CD14-positive monocyte (primary cell): Measurements from ENCODE around the gene WFDC2. TPM values are rescaled to one million over a fixed set of nuclear protein-coding genes. Genes with fewer than 3 reads are reported as not detected.

ENCODE experiments used
- DNase-seq, 3 donors: peaks; one replicate each; pipeline ENCODE4 v3.0.0-alpha.2; 2011 to 2022
- H2AFZ ChIP-seq: 2 replicates; pipeline ENCODE4 v1.6.0; 2012; ENCODE audit warnings: mild to moderate bottlenecking, low read depth, low read length, inconsistent platforms; ENCODE audit not compliant: insufficient read depth, poor library complexity, severe bottlenecking
- H3K27ac ChIP-seq, 2 donors: 1 replicate in 1 of 2; 2 replicates in 1 of 2; pipeline ENCODE4 v1.5.1; 2012 to 2013; ENCODE audit warnings: low read length in 2 of 2, control low read depth in 1 of 2, inconsistent platforms in 1 of 2, low read depth in 1 of 2, mild to moderate bottlenecking in 1 of 2
- H3K27me3 ChIP-seq, 2 donors: one replicate each; pipeline versions ENCODE4 v1.6.0 to v1.6.1; 2011 to 2013; ENCODE audit warnings: low read length in 2 of 2; ENCODE audit not compliant: control insufficient read depth in 2 of 2, insufficient read depth in 2 of 2
- H3K36me3 ChIP-seq, 2 donors: replicated peaks in 1 of 2; 1 replicate in 1 of 2; 2 replicates in 1 of 2; pipeline versions ENCODE4 v1.5.1 to v1.6.1; 2012 to 2013; ENCODE audit warnings: low read length in 2 of 2, control low read depth in 1 of 2, inconsistent platforms in 1 of 2, mild to moderate bottlenecking in 1 of 2; ENCODE audit not compliant: insufficient read depth in 2 of 2, control insufficient read depth in 1 of 2
- H3K4me1 ChIP-seq, 2 donors: 1 replicate in 1 of 2; 2 replicates in 1 of 2; pipeline versions ENCODE4 v1.5.1 to v1.6.1; 2012 to 2013; ENCODE audit warnings: low read length in 2 of 2, control low read depth in 1 of 2, inconsistent platforms in 1 of 2, mild to moderate bottlenecking in 1 of 2, moderate library complexity in 1 of 2; ENCODE audit not compliant: insufficient read depth in 2 of 2, control insufficient read depth in 1 of 2
- H3K4me2 ChIP-seq: replicated peaks from 2 replicates; pipeline ENCODE3; 2012; ENCODE audit warnings: low read length, moderate library complexity, mild to moderate bottlenecking; ENCODE audit not compliant: poor library complexity, severe bottlenecking; ENCODE audit errors: extremely low read depth
- H3K4me3 ChIP-seq, 3 experiments: fragments of 200-600 bp in 1 of 3; sonication (generic) in 1 of 3; replicated peaks in 1 of 3; 1 replicate in 2 of 3; 2 replicates in 1 of 3; pipeline ENCODE4 v1.5.1; 2011 to 2013; ENCODE audit warnings: low read length in 3 of 3, mild to moderate bottlenecking in 3 of 3, control low read depth in 2 of 3, low read depth in 2 of 3, inconsistent platforms in 1 of 3, moderate library complexity in 1 of 3
- H3K79me2 ChIP-seq: 2 replicates; pipeline ENCODE4 v1.6.0; 2012; ENCODE audit warnings: mild to moderate bottlenecking, control low read depth, inconsistent platforms, low read length, moderate library complexity; ENCODE audit not compliant: insufficient read depth
- H3K9ac ChIP-seq: 2 replicates; pipeline ENCODE4 v1.6.0; 2017; ENCODE audit warnings: low read length, mild to moderate bottlenecking; ENCODE audit not compliant: insufficient read depth, poor library complexity, severe bottlenecking
- H3K9me3 ChIP-seq, 2 donors: replicated peaks in 1 of 2; 1 replicate in 1 of 2; 2 replicates in 1 of 2; pipeline versions ENCODE4 v1.5.1 to v1.6.1; 2012 to 2013; ENCODE audit warnings: low read length in 2 of 2, control low read depth in 1 of 2; ENCODE audit not compliant: control insufficient read depth in 1 of 2, insufficient read depth in 1 of 2
- H4K20me1 ChIP-seq: 2 replicates; pipeline ENCODE4 v1.6.0; 2012; ENCODE audit warnings: mild to moderate bottlenecking, low read length, control low read depth, moderate library complexity; ENCODE audit not compliant: insufficient read depth
- H3K27ac Mint-ChIP-seq, 7 donors: one replicate each; pipeline ENCODE4 v1.8.0; 2020; ENCODE audit warnings: mild to moderate bottlenecking in 7 of 7, mixed read lengths in 7 of 7, moderate library complexity in 6 of 7, inconsistent platforms in 2 of 7
- H3K27me3 Mint-ChIP-seq, 3 donors: one replicate each; pipeline ENCODE4 v1.8.0; 2021 to 2022; ENCODE audit warnings: low read depth in 3 of 3, mild to moderate bottlenecking in 3 of 3, mixed read lengths in 3 of 3, moderate library complexity in 3 of 3, inconsistent platforms in 1 of 3
- H3K36me3 Mint-ChIP-seq, 2 donors: one replicate each; pipeline ENCODE4 v1.8.0; 2020; ENCODE audit warnings: mixed read lengths in 2 of 2, inconsistent platforms in 1 of 2, mild to moderate bottlenecking in 1 of 2
- H3K4me1 Mint-ChIP-seq: one replicate; pipeline ENCODE4 v1.8.0; 2020; ENCODE audit warnings: mild to moderate bottlenecking, mixed read lengths
- H3K4me3 Mint-ChIP-seq, 2 donors: one replicate each; pipeline ENCODE4 v1.8.0; 2020; ENCODE audit warnings: mild to moderate bottlenecking in 2 of 2, mixed read lengths in 2 of 2, moderate library complexity in 1 of 2
- H3K9me3 Mint-ChIP-seq, 7 donors: one replicate each; pipeline ENCODE4 v1.8.0; 2020 to 2022; ENCODE audit warnings: mixed read lengths in 7 of 7, mild to moderate bottlenecking in 6 of 7, moderate library complexity in 6 of 7, inconsistent platforms in 2 of 7
- WGBS: methylation state at CpG from one replicate; pipeline ENCODE4 v1.1.5; 2013; ENCODE audit warnings: missing lambda C conversion rate; ENCODE audit not compliant: insufficient coverage; 5-methylcytosine and 5-hydroxymethylcytosine counted together
- intact Hi-C, 2 donors: fragments of 100-400 bp; cut with micrococcal nuclease; formaldehyde crosslinking; loops; one replicate each; pipeline versions ENCODE4 v1.15.0 to v1.15.1; 2023
- polyA plus RNA-seq, 3 donors: library from polyadenylated mRNA; depleted of rRNA in 1 of 3; unstranded in 2 of 3; stranded (reverse) in 1 of 3; fragments of 300-500 nt in 2 of 3; fragments of >200 nt in 1 of 3; fragmentation: Illumina TruSeq in 2 of 3; gene quantifications; 1 replicate in 2 of 3; 2 replicates in 1 of 3; pipeline ENCODE4 v1.2.3, GENCODE V29; 2012 to 2021
- TF ChIP-seq, protein P1 (sequence below): fragments of 200-600 bp; IDR thresholded peaks from one replicate; pipeline ENCODE4 v1.8.0; 2022; ENCODE audit warnings: antibody characterized with exemption, mild to moderate bottlenecking

Gene WFDC2
- polyA plus RNA-seq, 3 donors: not detected

GRCh38 chr20:45462711-45463509 is 6.6 kb upstream of the WFDC2 start:
- TF ChIP-seq, protein P1, sequence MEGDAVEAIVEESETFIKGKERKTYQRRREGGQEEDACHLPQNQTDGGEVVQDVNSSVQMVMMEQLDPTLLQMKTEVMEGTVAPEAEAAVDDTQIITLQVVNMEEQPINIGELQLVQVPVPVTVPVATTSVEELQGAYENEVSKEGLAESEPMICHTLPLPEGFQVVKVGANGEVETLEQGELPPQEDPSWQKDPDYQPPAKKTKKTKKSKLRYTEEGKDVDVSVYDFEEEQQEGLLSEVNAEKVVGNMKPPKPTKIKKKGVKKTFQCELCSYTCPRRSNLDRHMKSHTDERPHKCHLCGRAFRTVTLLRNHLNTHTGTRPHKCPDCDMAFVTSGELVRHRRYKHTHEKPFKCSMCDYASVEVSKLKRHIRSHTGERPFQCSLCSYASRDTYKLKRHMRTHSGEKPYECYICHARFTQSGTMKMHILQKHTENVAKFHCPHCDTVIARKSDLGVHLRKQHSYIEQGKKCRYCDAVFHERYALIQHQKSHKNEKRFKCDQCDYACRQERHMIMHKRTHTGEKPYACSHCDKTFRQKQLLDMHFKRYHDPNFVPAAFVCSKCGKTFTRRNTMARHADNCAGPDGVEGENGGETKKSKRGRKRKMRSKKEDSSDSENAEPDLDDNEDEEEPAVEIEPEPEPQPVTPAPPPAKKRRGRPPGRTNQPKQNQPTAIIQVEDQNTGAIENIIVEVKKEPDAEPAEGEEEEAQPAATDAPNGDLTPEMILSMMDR: no peak
- no peak overlapping the region for H3K4me3 ChIP-seq
- H3K36me3 ChIP-seq: no peaks in the 10 kb centered on the region
- H3K4me1 Mint-ChIP-seq: peaks cover 6% of the 10 kb centered on the region
- no peaks in the 10 kb centered on the region for H3K36me3 Mint-ChIP-seq
- H3K4me3 Mint-ChIP-seq: no peak overlapping the region
- no peak overlapping the region for H3K9ac ChIP-seq
- intact Hi-C loops: no loop called here
- H3K79me2 ChIP-seq: no peaks in the 10 kb centered on the region
- H2AFZ ChIP-seq: no peak overlapping the region
- H4K20me1 ChIP-seq: no peaks in the 10 kb centered on the region
- H3K27ac ChIP-seq: no peak overlapping the region
- no peak overlapping the region for H3K4me2 ChIP-seq
- no peak for DNase-seq
- H3K9me3 ChIP-seq: no peaks in the 10 kb centered on the region
- peaks cover 0 to 5% of the 10 kb centered on the region in 2 donors for H3K27me3 ChIP-seq
- no peak overlapping the region for H3K27ac Mint-ChIP-seq
- 97% methylated on average over 4 of the region's 6 CpGs for WGBS
- H3K27me3 Mint-ChIP-seq: peaks cover 0 to 5% (median 2%) of the 10 kb centered on the region in 3 donors
- peaks cover 0 to 4% of the 10 kb centered on the region in 2 donors for H3K4me1 ChIP-seq
- H3K9me3 Mint-ChIP-seq: peaks cover 0 to under 1% (median 0%) of the 10 kb centered on the region in 7 donors

GRCh38 chr20:45463709-45464108 is 5.8 kb upstream of the WFDC2 start:
- Histone ChIP-seq H3K9me3 (no peaks in the 10 kb centered on the region), H3K36me3 (no peaks in the 10 kb centered on the region), H3K27ac (no peak overlapping the region), H3K27me3 (peaks cover 3 to 12% of the 10 kb centered on the region in 2 donors), H3K4me2 (no peak overlapping the region), H3K79me2 (no peaks in the 10 kb centered on the region), H4K20me1 (no peaks in the 10 kb centered on the region), H3K4me1 (peaks cover 0 to 4% of the 10 kb centered on the region in 2 donors), H3K9ac (no peak overlapping the region), H3K4me3 (no peak overlapping the region), H2AFZ (no peak overlapping the region)
- DNase-seq: no peak
- peaks cover 0 to 4% (median 0%) of the 10 kb centered on the region in 7 donors for H3K9me3 Mint-ChIP-seq
- no peak overlapping the region for H3K4me3 Mint-ChIP-seq
- TF ChIP-seq, protein P1: no peak
- H3K36me3 Mint-ChIP-seq: peaks cover 0 to 4% of the 10 kb centered on the region in 2 donors
- no peak overlapping the region for H3K27ac Mint-ChIP-seq
- intact Hi-C loops: no loop called here
- no CpG with 5 or more reads among the region's 4 CpGs for WGBS
- peaks cover 6% of the 10 kb centered on the region for H3K4me1 Mint-ChIP-seq
- H3K27me3 Mint-ChIP-seq: peaks cover 7 to 13% (median 10%) of the 10 kb centered on the region in 3 donors
